H9 (cell line): ENCODE measurements around the gene IL1RAPL2. TPM values are rescaled to one million over a fixed set of nuclear protein-coding genes. Genes with fewer than 3 reads are reported as not detected.

Experiments
- DNase-seq: peaks from one replicate; pipeline ENCODE4 v3.0.0-alpha.2; 2017
- H2AFZ ChIP-seq: one replicate; pipeline ENCODE4 v1.6.1; 2013; ENCODE audit warnings: mild to moderate bottlenecking, low read length, control low read depth, moderate library complexity
- H2AK5ac ChIP-seq: 2 replicates; pipeline ENCODE4 v1.6.1; 2013; ENCODE audit warnings: low read length, control low read depth, mixed read lengths; ENCODE audit not compliant: insufficient read length
- H2BK120ac ChIP-seq: one replicate; pipeline ENCODE4 v1.6.1; 2013; ENCODE audit warnings: low read depth, mild to moderate bottlenecking, low read length, control low read depth, inconsistent platforms; ENCODE audit not compliant: poor library complexity, severe bottlenecking
- H2BK12ac ChIP-seq: 2 replicates; pipeline ENCODE4 v1.6.1; 2013; ENCODE audit warnings: low read length, control low read depth, mixed read lengths, low read depth; ENCODE audit not compliant: insufficient read length
- H2BK15ac ChIP-seq: 2 replicates; pipeline ENCODE4 v1.6.1; 2013; ENCODE audit warnings: low read depth, low read length, control low read depth
- H2BK20ac ChIP-seq: one replicate; pipeline ENCODE4 v1.6.1; 2013; ENCODE audit warnings: low read depth, mild to moderate bottlenecking, low read length, control low read depth, inconsistent platforms; ENCODE audit not compliant: poor library complexity, severe bottlenecking
- H2BK5ac ChIP-seq: 2 replicates; pipeline ENCODE4 v1.6.1; 2013; ENCODE audit warnings: low read length, control low read depth, mixed read lengths; ENCODE audit not compliant: insufficient read length
- H3K14ac ChIP-seq: 2 replicates; pipeline ENCODE4 v1.6.1; 2013; ENCODE audit warnings: low read length, control low read depth; ENCODE audit not compliant: insufficient read depth
- H3K18ac ChIP-seq: 2 replicates; pipeline ENCODE4 v1.6.1; 2013; ENCODE audit warnings: low read depth, mild to moderate bottlenecking, mixed read lengths, low read length, control low read depth; ENCODE audit not compliant: insufficient read length
- H3K23ac ChIP-seq: 2 replicates; pipeline ENCODE4 v1.6.1; 2013; ENCODE audit warnings: low read length, control low read depth, mixed read lengths, low read depth; ENCODE audit not compliant: insufficient read length
- H3K23me2 ChIP-seq: 2 replicates; pipeline ENCODE4 v1.6.1; 2013; ENCODE audit warnings: low read depth, mild to moderate bottlenecking, mixed read lengths, low read length, control low read depth; ENCODE audit not compliant: insufficient read length, poor library complexity, severe bottlenecking
- H3K27ac ChIP-seq: 2 replicates; pipeline ENCODE4 v1.5.1; 2013; ENCODE audit warnings: low read length, control low read depth, mixed read lengths, low read depth; ENCODE audit not compliant: insufficient read length
- H3K27me3 ChIP-seq: 2 replicates; pipeline ENCODE4 v1.6.1; 2013; ENCODE audit warnings: low read length, control low read depth, inconsistent platforms; ENCODE audit not compliant: insufficient read depth
- H3K4ac ChIP-seq: 2 replicates; pipeline ENCODE4 v1.6.1; 2013; ENCODE audit warnings: low read depth, mild to moderate bottlenecking, control low read depth, inconsistent platforms, low read length, moderate library complexity
- H3K4me1 ChIP-seq: 2 replicates; pipeline ENCODE4 v1.6.1; 2013; ENCODE audit warnings: low read length, control low read depth, inconsistent platforms; ENCODE audit not compliant: insufficient read depth
- H3K4me2 ChIP-seq: 2 replicates; pipeline ENCODE4 v1.6.1; 2013; ENCODE audit warnings: low read length, control low read depth, mixed read lengths; ENCODE audit not compliant: insufficient read length, insufficient read depth
- H3K56ac ChIP-seq: 2 replicates; pipeline ENCODE4 v1.6.1; 2013; ENCODE audit warnings: low read depth, mild to moderate bottlenecking, mixed read lengths, low read length, control low read depth; ENCODE audit not compliant: insufficient read length
- H3K79me1 ChIP-seq: 2 replicates; pipeline ENCODE4 v1.6.1; 2013; ENCODE audit warnings: low read depth, mild to moderate bottlenecking, moderate library complexity, low read length, control low read depth, inconsistent platforms; ENCODE audit not compliant: insufficient read depth, poor library complexity, severe bottlenecking
- H3K79me2 ChIP-seq: 2 replicates; pipeline ENCODE4 v1.6.1; 2013; ENCODE audit warnings: low read length, control low read depth, inconsistent platforms; ENCODE audit not compliant: insufficient read depth
- H3K9ac ChIP-seq: 2 replicates; pipeline ENCODE4 v1.6.1; 2013; ENCODE audit warnings: low read length, control low read depth, mixed read lengths; ENCODE audit not compliant: insufficient read length; ENCODE audit errors: extremely low read depth
- H3K9me3 ChIP-seq: one replicate; pipeline ENCODE4 v1.6.1; 2013; ENCODE audit warnings: low read depth, low read length, inconsistent platforms; ENCODE audit not compliant: control insufficient read depth
- H3T11ph ChIP-seq: one replicate; pipeline ENCODE4 v1.6.1; 2013; ENCODE audit warnings: mild to moderate bottlenecking, low read length, control low read depth, inconsistent platforms
- H4K20me1 ChIP-seq: one replicate; pipeline ENCODE4 v1.6.1; 2013; ENCODE audit not compliant: control insufficient read depth, insufficient read length, insufficient read depth
- H4K5ac ChIP-seq: 2 replicates; pipeline ENCODE4 v1.6.1; 2013; ENCODE audit warnings: low read depth, mild to moderate bottlenecking, mixed read lengths, low read length, control low read depth; ENCODE audit not compliant: insufficient read length
- H4K8ac ChIP-seq: replicated peaks from 2 replicates; pipeline ENCODE4 v1.6.1; 2013; ENCODE audit warnings: low read length, control low read depth, mixed read lengths, low read depth; ENCODE audit not compliant: insufficient read length
- H4K91ac ChIP-seq: 2 replicates; pipeline ENCODE4 v1.6.1; 2013; ENCODE audit warnings: low read depth, mild to moderate bottlenecking, moderate library complexity, mixed read lengths, low read length, control low read depth; ENCODE audit not compliant: insufficient read length
- H3K27ac Mint-ChIP-seq, 3 experiments: 2 replicates in 2 of 3; 3 replicates in 1 of 3; pipeline ENCODE4 v1.8.0; 2020 to 2021; ENCODE audit warnings: mixed read lengths in 3 of 3, mild to moderate bottlenecking in 1 of 3, moderate library complexity in 1 of 3
- H3K27me3 Mint-ChIP-seq: 2 replicates; pipeline ENCODE4 v1.8.0; 2021; ENCODE audit warnings: low read depth, mild to moderate bottlenecking, moderate library complexity, mixed read lengths
- H3K36me3 Mint-ChIP-seq, 3 experiments: 2 replicates in 2 of 3; 3 replicates in 1 of 3; pipeline ENCODE4 v1.8.0; 2020 to 2021; ENCODE audit warnings: low read depth in 3 of 3, mixed read lengths in 3 of 3; ENCODE audit not compliant: insufficient read depth in 1 of 3
- H3K4me1 Mint-ChIP-seq, 2 experiments: 2 replicates each; pipeline ENCODE4 v1.8.0; 2020; ENCODE audit warnings: mixed read lengths in 2 of 2
- H3K4me3 Mint-ChIP-seq, 2 experiments: 2 replicates in 1 of 2; 3 replicates in 1 of 2; pipeline ENCODE4 v1.8.0; 2020 to 2021; ENCODE audit warnings: mild to moderate bottlenecking in 2 of 2, mixed read lengths in 2 of 2, moderate library complexity in 1 of 2
- H3K9me3 Mint-ChIP-seq, 2 experiments: 2 replicates in 1 of 2; 3 replicates in 1 of 2; pipeline ENCODE4 v1.8.0; 2020; ENCODE audit warnings: mild to moderate bottlenecking in 2 of 2, mixed read lengths in 2 of 2, moderate library complexity in 1 of 2
- WGBS: extraction: QIAGEN DNeasy Blood & Tissue Kit; methylation state at CpG from one replicate; pipeline ENCODE4 v1.1.7; 2013; ENCODE audit warnings: missing lambda C conversion rate, low lambda C conversion rate, mixed read lengths; ENCODE audit not compliant: insufficient read length; ENCODE audit errors: extremely low coverage; 5-methylcytosine and 5-hydroxymethylcytosine counted together
- total RNA-seq: library from RNA; stranded (reverse); gene quantifications from 2 replicates; pipeline ENCODE4 v1.2.1, GENCODE V29; 2021
- TF ChIP-seq, protein P1 (sequence below): fragments of 200-600 bp; sonication (generic); conservative IDR thresholded peaks from 3 replicates; pipeline ENCODE4 v1.8.0; 2021; ENCODE audit warnings: antibody characterized with exemption, mild to moderate bottlenecking

The IL1RAPL2 gene
- total RNA-seq, 1 experiment from 2014 or later, result not detected

DNA sequence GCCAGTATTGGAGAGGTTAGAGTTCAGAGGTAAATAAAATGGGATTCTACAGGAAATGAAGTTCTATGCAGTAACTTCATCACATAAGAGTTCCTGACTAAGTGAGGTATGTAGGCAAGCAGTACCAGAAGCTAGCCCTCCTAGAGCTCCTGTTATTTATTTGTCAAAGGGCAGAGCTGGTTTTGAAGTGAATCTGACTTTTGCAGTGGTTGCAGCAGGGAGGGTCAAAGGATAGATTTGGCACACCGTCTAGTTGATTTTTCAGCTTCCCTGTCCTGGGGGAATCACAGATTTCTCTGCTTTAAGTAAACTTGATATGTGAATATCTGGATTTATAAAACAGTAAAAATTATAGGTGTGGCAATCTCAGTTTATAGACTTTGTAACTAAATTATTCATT lies 130.7 kb downstream of the IL1RAPL2 start:
- Histone ChIP-seq H2BK5ac (no peak overlapping the region), H3K23me2 (no peaks in the 10 kb centered on the region), H3K27me3 (no peaks in the 10 kb centered on the region), H3K56ac (no peak overlapping the region), H3K14ac (no peak overlapping the region), H3K18ac (no peak overlapping the region), H3K79me2 (no peaks in the 10 kb centered on the region), H3K4me1 (no peaks in the 10 kb centered on the region), H3K79me1 (no peaks in the 10 kb centered on the region), H4K91ac (no peak overlapping the region), H3K9ac (no peak overlapping the region), H3K9me3 (no peaks in the 10 kb centered on the region), H4K20me1 (no peaks in the 10 kb centered on the region), H2AFZ (no peak overlapping the region), H2BK20ac (no peak overlapping the region), H2AK5ac (no peak overlapping the region), H3K4me2 (no peak overlapping the region), H4K5ac (no peak overlapping the region), H2BK15ac (no peak overlapping the region), H3T11ph (no peak overlapping the region), H3K27ac (no peak overlapping the region), H2BK12ac (no peak overlapping the region), H2BK120ac (no peak overlapping the region), H3K4ac (no peak overlapping the region), H3K23ac (no peak overlapping the region), H4K8ac (no peak overlapping the region)
- no peaks in the 10 kb centered on the region for H3K4me1 Mint-ChIP-seq
- no peak overlapping the region for H3K4me3 Mint-ChIP-seq
- H3K27me3 Mint-ChIP-seq, result no peaks in the 10 kb centered on the region; the same call in 1 of the 2 replicates
- peaks cover 0 to 46% of the 10 kb centered on the region in 2 experiments; a peak in 2 of 5 replicates for H3K9me3 Mint-ChIP-seq
- TF ChIP-seq, protein P1, sequence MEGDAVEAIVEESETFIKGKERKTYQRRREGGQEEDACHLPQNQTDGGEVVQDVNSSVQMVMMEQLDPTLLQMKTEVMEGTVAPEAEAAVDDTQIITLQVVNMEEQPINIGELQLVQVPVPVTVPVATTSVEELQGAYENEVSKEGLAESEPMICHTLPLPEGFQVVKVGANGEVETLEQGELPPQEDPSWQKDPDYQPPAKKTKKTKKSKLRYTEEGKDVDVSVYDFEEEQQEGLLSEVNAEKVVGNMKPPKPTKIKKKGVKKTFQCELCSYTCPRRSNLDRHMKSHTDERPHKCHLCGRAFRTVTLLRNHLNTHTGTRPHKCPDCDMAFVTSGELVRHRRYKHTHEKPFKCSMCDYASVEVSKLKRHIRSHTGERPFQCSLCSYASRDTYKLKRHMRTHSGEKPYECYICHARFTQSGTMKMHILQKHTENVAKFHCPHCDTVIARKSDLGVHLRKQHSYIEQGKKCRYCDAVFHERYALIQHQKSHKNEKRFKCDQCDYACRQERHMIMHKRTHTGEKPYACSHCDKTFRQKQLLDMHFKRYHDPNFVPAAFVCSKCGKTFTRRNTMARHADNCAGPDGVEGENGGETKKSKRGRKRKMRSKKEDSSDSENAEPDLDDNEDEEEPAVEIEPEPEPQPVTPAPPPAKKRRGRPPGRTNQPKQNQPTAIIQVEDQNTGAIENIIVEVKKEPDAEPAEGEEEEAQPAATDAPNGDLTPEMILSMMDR, result no peak
- H3K36me3 Mint-ChIP-seq, result no peaks in the 10 kb centered on the region
- no CpG with 5 or more reads among the region's 1 CpG for WGBS
- no peak overlapping the region for H3K27ac Mint-ChIP-seq
- no peak for DNase-seq
